Pons (tissue), 1 donor: ENCODE data around the gene NOD2.

Experiments
- DNase-seq: peaks from one replicate; pipeline ENCODE4 v3.0.0-alpha.2; 2016; ENCODE audit warnings: low spot score

NOD2 gene

DNA sequence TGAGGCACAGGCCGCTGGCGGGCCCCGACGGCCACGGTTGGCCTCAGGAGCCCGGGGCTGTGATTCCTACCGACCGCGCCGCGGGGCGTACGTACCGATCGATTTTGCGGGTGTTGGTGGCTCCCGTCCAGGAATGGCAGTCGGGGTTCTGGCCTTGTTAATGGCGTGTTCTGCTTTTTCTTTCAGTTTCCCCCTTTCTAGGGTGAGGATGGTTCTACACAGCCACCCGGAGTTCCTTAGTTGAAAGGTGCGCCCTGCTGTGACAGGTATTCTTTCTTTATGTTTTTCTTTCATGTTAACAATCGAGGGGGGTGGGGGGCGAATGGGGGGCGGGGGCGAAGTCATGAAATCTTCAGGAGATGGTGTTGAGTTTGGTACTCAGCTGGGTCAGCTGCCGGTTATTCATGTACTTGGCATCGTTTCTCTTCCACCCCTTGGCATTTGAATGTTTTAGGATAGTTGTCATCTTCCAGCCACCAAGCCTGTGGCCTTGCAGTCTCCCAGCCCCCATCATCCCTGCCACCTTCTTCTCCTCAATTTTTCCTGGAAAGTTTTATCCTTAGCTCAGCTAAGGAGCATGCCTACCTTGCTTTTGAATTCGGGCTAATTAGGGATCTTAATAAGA is 49.3 kb downstream of the NOD2 start:
- DNase-seq, result peak; percentile 63

DNA sequence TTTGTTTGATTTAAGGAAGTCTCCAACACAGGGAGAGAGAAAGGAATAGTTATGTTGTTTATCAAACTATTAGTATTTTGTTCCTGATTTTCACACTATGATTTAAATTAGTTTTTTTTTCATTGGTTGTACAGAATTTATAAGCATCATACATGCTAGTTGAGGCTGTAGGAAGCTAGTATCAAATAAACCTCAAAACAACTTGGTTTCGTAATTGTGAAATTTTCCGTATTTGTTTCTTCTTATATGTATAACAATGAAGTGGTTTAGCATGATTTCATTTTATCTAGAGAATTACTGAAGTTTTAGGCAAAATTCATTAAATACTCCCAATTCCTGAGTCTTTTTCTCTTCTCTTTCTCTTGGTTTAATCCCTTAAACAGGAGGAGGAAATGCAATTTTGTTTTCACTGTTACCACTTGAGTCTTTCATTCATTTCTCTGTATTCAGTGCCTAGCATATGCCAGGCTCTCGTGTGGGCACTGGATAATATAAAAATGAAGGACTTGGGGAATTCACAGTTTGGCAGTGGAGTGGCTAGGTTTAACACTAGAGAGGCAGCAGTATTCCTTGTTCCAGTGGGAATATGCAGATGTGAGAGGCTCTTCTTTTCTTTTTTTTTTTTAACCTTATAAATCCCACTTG is 50.3 kb downstream of the NOD2 start:
- peak; percentile 70 for DNase-seq

DNA sequence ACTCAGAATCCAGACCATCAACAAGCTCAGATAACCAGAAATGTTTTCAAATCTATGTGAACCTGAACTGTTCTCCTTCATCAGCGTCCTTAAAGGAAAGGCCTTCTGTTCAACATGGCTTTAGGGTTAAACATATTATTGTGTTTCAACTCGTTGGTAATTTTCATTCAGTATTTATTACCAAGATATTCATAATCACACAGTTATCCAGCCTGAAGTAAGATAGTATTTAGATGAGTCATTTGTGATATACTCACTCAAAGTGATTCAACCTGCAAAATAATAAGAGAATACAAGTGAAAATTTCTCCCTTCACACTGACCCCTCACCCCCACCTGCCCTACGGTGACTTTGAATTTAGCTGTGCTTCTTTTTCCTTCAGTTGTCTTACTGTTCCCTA is 51.5 kb downstream of the NOD2 start:
- peak; percentile 47 for DNase-seq

DNA sequence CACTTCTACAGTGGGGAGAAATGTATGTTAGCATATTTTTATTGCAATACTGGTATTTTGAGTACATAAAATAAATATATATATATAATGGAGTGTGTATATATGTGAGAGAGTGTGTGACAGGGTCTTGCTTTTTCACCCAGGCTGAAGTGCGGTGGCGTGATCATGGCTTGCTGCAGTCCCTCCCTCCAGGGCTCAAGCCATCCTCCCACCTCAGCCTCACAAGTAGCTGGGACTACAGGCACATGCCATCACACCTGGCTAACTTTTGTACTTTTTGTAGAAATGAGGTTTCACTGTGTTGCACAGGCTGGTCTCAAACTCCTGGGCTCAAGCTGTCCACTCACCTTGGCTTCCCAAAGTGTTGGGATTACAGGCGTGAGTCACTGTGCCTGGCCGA is 52.5 kb downstream of the NOD2 start:
- DNase-seq, result no peak

DNA sequence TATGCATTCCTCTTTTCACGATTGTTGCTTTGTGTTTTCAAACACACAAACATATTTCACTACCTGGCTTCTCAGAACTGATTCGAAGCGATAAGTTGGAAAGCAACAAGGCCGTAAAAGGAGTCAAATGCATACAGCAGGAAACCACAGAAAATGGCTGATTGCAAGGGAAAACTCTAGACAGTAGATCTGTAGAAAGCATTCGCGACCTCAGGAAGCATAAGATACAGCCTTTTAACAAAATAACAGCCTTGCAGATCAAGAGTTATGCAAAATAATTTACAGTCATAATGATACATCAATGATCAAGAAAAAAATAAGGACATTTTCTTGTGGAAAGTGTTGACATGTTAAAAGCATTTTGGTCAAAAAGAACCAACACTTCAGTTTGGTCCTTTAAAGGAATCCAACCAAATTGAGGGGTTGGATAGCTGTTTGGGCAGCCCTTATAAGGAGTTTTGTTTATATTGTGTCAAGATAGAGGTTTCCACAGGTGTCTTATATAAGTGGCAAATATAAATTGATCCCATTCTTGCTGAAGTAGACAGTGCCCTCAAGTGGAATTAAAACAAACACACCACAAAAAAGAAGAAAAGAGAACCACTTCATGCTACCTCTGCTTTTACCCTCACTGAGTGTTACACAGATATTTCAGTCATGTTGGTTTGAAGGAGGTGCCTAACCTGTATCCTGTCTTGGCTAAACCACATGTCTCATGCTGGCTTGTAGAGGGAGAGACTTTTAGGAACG is 54.0 kb downstream of the NOD2 start:
- DNase-seq, result peak; percentile 86

DNA sequence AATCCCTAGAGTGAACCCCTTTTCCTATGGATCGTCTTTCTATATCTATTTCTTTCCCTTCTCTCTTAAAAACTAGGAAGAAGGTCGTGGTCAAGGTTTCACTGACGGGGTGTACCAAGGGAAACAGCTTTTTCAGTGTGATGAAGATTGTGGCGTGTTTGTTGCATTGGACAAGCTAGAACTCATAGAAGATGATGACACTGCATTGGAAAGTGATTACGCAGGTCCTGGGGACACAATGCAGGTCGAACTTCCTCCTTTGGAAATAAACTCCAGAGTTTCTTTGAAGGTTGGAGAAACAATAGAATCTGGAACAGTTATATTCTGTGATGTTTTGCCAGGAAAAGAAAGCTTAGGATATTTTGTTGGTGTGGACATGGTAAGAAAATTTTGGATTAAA is 58.1 kb downstream of the NOD2 start:
- peak; percentile 33 for DNase-seq

DNA sequence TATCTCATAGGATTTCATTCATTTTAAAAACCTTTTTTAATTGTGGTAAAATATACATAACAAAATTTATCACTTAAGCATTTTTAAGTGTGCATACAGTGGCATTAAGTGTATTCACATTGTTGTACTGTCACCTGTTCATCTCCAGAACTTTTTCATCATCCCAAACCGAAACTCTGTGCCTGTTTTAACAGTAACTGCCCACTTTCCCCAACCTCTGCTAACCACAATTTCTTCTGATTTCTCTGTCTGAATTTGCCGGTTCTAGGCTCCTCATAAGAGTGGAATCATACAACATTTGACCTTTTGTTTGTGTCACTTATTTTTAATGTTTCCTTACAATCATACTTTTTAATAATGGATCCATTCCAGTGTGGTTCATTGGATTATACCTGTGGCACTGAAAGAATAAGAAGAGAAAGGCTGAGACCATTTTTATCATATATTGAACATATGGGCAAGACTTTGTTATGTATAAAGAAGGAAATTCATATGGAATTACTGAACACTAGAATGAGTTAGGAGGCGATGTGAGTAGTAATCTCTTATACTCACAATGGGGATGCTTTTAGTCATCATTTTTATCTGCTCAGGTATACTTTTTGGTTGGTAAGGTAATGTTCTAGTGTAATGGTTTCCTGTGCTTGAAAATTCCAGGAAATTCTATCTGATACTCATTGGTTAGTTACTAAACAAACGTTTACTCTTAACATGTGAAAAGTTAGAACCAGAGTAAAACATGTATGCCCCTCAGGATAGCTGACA is 59.2 kb downstream of the NOD2 start:
- no peak for DNase-seq

DNA sequence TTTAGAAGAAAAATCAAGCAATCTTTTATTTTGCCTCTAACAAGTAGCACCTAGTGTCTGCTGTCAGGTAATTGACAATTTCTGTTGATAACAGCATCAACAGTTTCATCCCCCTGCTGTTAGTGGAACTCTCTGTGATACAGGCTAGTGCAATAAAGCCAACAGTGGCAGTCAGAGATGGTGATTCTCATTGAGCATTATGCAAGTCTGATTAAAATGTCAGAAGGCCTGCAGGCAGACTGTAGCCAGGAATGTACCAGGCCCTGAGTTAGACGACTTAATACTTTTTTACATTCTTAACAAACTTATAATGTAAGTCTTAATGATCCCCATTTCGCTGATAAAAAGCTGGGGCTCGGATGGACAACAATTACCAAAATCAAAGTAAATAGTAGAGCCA is 63.1 kb downstream of the NOD2 start:
- peak; percentile 49 for DNase-seq

DNA sequence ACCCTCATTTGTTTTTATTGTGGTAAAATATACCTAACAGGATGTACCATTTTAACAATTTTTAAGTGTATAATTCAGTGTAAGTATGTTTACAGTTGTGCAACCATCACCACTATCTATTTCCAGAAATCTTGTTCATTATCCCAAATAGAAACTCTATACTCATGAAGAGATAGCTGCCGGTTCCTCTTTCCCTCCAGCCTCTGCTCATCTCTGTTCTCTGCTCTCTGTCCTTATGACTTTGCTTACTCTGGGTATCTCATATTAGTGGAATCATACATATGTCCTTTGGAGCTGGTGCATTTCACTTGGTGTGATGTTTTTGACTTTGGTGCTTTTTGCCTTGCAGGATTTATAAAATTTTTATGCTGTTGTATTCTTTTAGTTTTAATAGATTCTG is 67.9 kb downstream of the NOD2 start:
- no peak for DNase-seq

DNA sequence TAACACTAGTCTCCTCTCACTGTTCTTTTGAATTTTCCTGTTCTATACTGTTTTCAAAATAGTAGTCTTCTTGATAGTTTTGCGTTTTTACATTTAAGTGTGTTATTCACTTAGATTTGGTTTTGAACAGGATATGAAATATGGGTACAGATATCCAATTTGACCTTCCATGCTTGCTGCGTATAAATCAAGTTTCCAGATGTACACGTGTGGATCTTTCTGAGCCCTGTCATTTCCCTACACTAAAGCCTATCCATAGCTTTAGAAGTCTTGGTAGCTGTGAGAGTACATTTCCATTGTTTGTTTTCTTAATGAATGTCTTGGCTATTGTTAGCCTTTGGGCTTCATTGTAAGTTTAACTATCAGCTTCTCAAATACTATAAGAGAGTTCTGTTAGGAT is 68.8 kb downstream of the NOD2 start:
- DNase-seq, result peak; percentile 30

DNA sequence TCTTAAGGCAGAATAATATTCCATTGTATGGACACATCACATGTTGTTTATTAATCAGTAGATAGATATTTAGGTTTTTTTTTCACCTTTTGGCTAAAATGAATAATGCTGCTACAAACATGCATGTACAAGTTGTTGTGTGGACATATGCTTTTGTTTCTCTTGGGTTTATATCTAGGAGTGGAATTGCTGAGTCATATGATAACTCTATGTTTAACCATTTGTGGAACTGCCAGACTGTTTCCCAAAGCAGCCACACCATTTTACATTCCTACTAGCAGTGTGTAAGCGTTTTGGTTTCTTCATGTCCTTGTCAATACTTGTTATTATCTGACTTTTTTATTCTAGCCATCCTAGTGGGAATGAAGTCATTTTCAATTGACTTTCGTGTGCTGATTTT is 69.8 kb downstream of the NOD2 start:
- no peak for DNase-seq

DNA sequence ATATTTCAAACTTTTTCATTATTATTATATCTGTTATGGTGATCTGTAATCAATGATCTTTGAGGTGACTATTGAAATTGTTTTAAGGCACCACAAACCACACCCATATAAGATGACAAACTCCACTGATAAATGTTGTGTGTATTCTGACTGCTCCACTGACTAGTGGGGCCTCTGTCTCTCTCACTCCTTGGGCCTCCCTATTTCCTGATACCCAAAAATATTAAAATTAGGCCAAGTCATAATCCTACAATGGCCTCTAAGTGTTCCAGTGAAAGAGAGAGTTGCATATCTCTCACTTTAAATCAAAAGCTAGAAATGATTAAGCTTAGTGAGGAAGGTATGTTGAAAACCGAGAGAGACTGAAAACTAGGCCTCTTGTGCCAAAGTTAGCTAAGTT is 71.9 kb downstream of the NOD2 start:
- DNase-seq, result no peak

DNA sequence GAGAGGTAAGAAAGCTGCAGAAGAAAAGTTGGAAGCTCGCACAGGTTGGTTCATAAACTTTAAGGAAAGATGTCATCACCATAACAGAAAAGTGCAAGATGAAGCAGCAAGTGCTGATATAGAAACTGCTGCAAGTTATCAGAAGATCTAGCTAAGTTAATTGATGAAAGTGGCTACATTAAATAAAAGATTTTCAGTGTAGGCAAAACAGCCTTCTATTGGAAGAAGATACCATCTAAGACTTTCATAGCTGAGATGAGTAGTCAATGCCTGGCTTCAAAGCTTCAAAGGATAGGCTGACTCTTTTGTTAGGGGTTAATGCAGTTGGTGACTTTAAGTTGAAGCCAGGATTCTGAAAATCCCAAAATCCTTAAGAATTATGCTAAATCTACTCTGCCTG is 72.5 kb downstream of the NOD2 start:
- no peak for DNase-seq

DNA sequence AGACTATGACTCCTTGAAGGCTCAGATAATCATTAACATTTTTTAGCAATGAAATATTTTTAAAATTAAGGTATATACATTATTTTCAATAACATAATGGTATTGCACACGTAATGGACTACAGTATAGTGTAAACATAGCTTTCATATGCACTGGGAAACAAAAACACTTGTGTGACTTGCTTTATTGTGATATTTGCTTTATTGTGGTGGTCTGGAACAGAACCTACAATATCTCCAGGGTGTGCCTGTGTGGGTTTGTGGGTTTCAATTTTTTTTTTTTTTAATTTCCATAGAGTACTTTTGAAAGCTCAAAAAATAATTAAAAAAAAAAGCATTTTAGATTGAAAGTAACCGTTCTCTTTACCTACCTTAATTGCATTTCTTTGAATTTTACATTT is 73.8 kb downstream of the NOD2 start:
- no peak for DNase-seq

DNA sequence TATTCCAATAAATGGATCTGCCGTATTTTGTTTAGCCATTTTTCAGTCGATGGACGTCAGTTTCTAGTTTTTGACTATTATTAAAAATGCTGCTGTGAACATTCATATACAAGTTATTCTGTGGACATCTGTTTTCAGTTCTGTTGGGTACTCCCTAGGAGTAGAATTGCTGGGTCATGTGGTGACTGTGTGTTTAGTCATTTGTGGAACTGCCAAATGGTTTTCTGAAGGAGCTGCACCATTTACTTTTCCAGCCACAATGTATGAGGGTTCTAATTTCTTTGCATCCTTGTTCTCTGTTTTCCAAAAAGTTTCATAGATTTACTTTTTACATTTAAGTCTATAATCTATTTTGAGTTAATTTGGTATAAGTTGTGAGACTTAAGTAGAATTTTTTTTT is 78.0 kb downstream of the NOD2 start:
- DNase-seq, result no peak

DNA sequence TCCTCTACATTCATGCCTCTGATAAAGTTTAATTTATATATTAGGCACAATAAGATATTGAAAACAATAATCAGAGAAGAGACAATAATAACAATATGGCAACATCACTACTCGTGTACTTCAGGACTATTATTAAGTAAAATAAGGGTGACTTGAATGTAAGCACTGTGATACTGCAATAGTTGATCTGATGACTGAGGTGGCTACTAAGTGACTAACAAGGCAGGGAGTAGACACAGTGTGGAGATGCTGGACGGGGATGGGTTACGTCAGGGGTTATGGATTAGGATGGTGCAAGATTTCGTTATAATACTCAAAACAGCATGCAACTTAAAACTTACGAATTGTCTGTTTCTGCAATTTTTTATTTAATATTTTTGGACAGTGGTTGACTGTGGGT is 81.0 kb downstream of the NOD2 start:
- DNase-seq, result no peak

DNA sequence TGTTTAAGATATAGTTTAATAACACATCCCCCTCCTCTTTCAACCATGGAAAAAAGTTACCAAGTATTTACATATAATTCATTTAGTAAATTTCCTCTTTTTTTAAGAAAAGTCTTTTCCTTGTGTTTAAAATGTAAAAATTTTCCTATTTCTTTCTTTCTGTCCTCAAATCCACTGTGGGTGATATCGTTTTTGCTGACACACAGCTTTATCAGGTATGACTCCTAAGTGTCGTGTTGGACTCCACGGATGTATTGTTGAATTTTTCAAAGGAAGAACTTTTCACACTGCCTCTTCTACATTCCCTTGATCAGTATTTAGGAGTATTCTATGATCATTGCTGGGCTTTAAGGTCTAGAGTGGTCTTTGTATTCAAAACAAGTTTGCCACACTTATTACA is 81.6 kb downstream of the NOD2 start:
- no peak for DNase-seq

DNA sequence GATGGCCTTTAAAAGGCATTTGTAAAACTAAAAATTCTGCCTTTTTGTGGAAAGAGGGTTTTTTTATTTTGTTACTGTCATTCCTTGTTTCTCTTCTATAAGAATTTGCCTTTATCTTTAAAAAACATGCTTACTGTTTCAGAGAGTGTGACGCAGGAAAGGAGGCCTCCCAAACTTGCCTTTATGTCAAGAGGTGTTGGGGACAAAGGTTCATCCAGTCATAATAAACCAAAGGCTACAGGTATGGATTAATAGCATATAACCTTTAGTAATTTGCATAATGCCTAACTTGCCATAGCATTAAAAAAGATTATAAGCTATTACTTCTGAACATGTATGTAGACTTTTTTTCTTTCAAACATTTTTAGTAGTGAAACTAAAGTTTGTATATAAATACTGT is 82.6 kb downstream of the NOD2 start:
- DNase-seq, result no peak

DNA sequence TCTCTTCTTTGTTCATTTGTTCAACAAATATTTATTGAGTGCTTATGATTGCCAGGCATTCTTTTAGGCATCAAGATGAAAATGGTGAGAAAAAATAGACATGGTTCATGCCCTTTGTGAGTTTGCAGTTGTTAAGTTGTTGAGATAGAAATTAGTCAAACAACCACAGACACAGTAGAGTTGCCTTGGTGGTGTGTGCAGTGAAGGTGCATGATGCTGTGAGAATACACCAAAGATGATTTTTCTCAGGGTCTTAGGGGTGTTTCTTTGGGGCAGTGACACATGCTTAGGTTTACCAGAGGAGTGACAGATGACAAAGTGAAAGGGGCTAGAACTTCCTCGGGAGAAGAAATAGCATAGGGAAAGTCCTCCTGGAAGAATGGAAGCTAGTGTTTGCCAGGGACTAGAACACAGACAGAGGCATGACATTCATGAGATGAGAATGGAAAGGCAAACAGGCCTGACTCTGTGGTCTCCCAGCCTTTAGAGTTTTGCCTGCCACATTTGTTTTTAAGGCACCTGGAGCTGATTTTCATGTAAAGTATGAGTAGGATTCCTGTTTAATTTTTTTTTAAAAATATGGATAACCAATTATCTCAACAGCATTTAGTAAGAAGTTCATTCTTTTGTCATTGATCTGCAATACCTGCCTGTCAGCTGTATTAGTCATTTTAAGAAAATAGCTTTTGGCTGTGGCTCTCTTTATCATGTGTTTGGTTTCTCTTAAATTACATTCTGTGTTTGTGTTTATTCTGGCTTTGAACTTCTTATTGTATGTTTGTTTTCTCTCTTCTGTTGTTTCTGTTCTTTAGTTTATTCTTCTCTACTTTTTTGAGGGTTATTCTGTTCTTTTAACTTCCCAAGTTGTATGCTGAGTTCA is 85.1 kb downstream of the NOD2 start:
- DNase-seq, result peak; percentile 77

DNA sequence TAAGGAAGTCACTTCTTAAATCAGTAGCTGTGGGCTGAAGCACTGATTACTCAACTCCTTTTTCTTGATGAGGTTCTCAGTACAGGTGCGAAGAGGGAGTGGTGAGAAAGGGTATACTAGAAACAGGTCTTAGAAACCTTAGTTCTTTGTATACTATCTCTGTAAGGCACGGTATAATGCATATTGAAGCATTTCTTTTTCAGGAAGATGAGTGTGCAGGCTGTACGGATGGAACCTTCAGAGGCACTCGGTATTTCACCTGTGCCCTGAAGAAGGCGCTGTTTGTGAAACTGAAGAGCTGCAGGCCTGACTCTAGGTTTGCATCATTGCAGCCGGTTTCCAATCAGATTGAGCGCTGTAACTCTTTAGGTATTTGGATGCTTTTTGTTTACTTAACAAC is 87.6 kb downstream of the NOD2 start:
- no peak for DNase-seq

DNA sequence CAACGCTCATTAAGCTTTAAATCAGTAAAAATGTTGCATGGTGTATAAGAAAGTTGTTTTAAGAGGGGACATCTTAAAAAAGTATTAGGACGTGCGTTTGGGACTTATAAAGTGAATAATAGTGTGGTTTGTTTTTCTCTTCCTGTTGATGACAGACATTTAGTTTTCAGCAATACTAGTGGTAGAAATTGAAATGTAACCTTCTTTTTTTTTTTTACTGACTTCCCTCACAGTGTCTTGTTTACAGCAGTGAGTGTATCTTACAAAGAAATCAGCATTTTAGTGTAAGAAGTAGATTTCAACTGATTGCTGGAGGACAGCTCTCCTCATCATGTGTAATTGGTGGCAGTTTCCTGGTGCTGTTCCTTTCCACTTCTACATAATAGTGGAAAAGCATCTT is 88.1 kb downstream of the NOD2 start:
- DNase-seq, result no peak
